B cell (primary cell): ENCODE results near the gene QSOX2. TPM values are rescaled to one million over a fixed set of nuclear protein-coding genes. Genes with fewer than 3 reads are reported as not detected.

Experiments used
- ATAC-seq: fragments of 200-7000 bp; cut with Tn5 transposase; one replicate; pipeline ENCODE4 v1.10.0; 2021; ENCODE audit warnings: low read depth, mild to moderate bottlenecking, moderate number of reproducible peaks, moderate library complexity
- CTCF ChIA-PET: fragments of 350-600 bp; sonication (Branson Sonifier 250); formaldehyde crosslinking; loops from one replicate; lab custom pipeline; 2021; ENCODE audit warnings: antibody characterized with exemption, inconsistent platforms; lab: Charles Lee
- POLR2A ChIA-PET: fragments of 350-600 bp; sonication (Branson Sonifier 250); formaldehyde crosslinking; loops from one replicate; lab custom pipeline; 2021; ENCODE audit warnings: antibody characterized with exemption; lab: Charles Lee
- DNase-seq: peaks from one replicate; pipeline ENCODE4 v3.0.0; 2013
- H2AFZ ChIP-seq: 2 replicates; pipeline ENCODE4 v1.6.1; 2012; ENCODE audit warnings: mild to moderate bottlenecking, low read depth, low read length; ENCODE audit not compliant: insufficient read depth, poor library complexity, severe bottlenecking
- H3K27ac ChIP-seq, 2 donors: 1 replicate in 1 of 2; 2 replicates in 1 of 2; pipeline ENCODE4 v1.5.1; 2012 to 2013; ENCODE audit warnings: low read length in 2 of 2, mild to moderate bottlenecking in 2 of 2, moderate library complexity in 1 of 2
- H3K27me3 ChIP-seq, 4 experiments: fragments of 200-600 bp in 1 of 4; sonication (generic) in 1 of 4; replicated peaks in 1 of 4; 1 replicate in 2 of 4; 2 replicates in 2 of 4; pipeline versions ENCODE4 v1.6.1 to v1.7.0; 2013 to 2016; ENCODE audit warnings: low read length in 3 of 4, mild to moderate bottlenecking in 2 of 4, mixed read lengths in 1 of 4, moderate library complexity in 1 of 4; ENCODE audit not compliant: insufficient read depth in 4 of 4, control insufficient read depth in 3 of 4; ENCODE audit errors: control extremely low read depth in 1 of 4
- H3K36me3 ChIP-seq, 2 experiments: replicated peaks in 1 of 2; 1 replicate in 1 of 2; 2 replicates in 1 of 2; pipeline versions ENCODE4 v1.6.1 to v1.7.1; 2013; ENCODE audit warnings: low read length in 1 of 2; ENCODE audit not compliant: insufficient read depth in 2 of 2, control insufficient read depth in 1 of 2; ENCODE audit errors: control extremely low read depth in 1 of 2, extremely low read depth in 1 of 2
- H3K4me1 ChIP-seq, 2 donors: fragments of 200-600 bp in 1 of 2; sonication (generic) in 1 of 2; 1 replicate in 1 of 2; 2 replicates in 1 of 2; pipeline versions ENCODE4 v1.5.1 to v1.6.1; 2013 to 2017; ENCODE audit warnings: low read length in 2 of 2; ENCODE audit not compliant: control insufficient read depth in 2 of 2, insufficient read depth in 2 of 2
- H3K4me2 ChIP-seq: replicated peaks from 2 replicates; pipeline ENCODE3; 2012; ENCODE audit warnings: mild to moderate bottlenecking, low read depth, low read length; ENCODE audit not compliant: poor library complexity, severe bottlenecking
- H3K4me3 ChIP-seq, 5 experiments: fragments of 200-600 bp in 1 of 5; sonication (generic) in 1 of 5; 1 replicate in 3 of 5; 2 replicates in 2 of 5; pipeline versions ENCODE4 v1.5.1 to v1.7.0; 2011 to 2016; ENCODE audit warnings: low read length in 4 of 5, mild to moderate bottlenecking in 4 of 5, low read depth in 2 of 5, control low read depth in 1 of 5, moderate library complexity in 1 of 5; ENCODE audit not compliant: insufficient read depth in 1 of 5; ENCODE audit errors: control extremely low read depth in 1 of 5, extremely low read depth in 1 of 5
- H3K79me2 ChIP-seq: fragments of 200-600 bp; sonication (generic); one replicate; pipeline ENCODE4 v1.6.0; 2016; ENCODE audit warnings: low read length; ENCODE audit not compliant: control insufficient read depth, insufficient read depth
- H3K9ac ChIP-seq: fragments of 200-600 bp; sonication (generic); 2 replicates; pipeline ENCODE4 v1.6.1; 2017; ENCODE audit warnings: mild to moderate bottlenecking, low read length, moderate library complexity
- H3K9me3 ChIP-seq, 3 donors: one replicate each; pipeline versions ENCODE4 v1.6.1 to v1.7.1; 2013; ENCODE audit warnings: low read length in 2 of 3; ENCODE audit not compliant: control insufficient read depth in 2 of 3, insufficient read depth in 1 of 3; ENCODE audit errors: control extremely low read depth in 1 of 3
- H4K20me1 ChIP-seq: 2 replicates; pipeline ENCODE4 v1.6.0; 2012; ENCODE audit warnings: mild to moderate bottlenecking, low read length; ENCODE audit not compliant: insufficient read depth, control insufficient read depth, poor library complexity, severe bottlenecking
- H3K27ac Mint-ChIP-seq: one replicate; pipeline ENCODE4 v1.8.0; 2021; ENCODE audit warnings: mixed read lengths
- H3K27me3 Mint-ChIP-seq: one replicate; pipeline ENCODE4 v1.8.0; 2021; ENCODE audit warnings: mixed read lengths
- H3K4me1 Mint-ChIP-seq: one replicate; pipeline ENCODE4 v1.8.0; 2021; ENCODE audit warnings: mixed read lengths
- H3K4me3 Mint-ChIP-seq: one replicate; pipeline ENCODE4 v1.8.0; 2021; ENCODE audit warnings: mixed read lengths
- H3K9me3 Mint-ChIP-seq: one replicate; pipeline ENCODE4 v1.8.0; 2022; ENCODE audit warnings: mixed read lengths; ENCODE audit not compliant: insufficient read depth
- EZH2 ChIP-seq: IDR thresholded peaks from 2 replicates; pipeline ENCODE4 v1.6.1; 2012; ENCODE audit warnings: borderline replicate concordance, low read depth, mild to moderate bottlenecking, moderate library complexity, low read length; ENCODE audit not compliant: insufficient read depth, poor library complexity, severe bottlenecking
- WGBS: methylation state at CpG from one replicate; pipeline ENCODE4 v1.1.5; 2013; ENCODE audit warnings: missing lambda C conversion rate; ENCODE audit not compliant: insufficient coverage; 5-methylcytosine and 5-hydroxymethylcytosine counted together
- intact Hi-C: fragments of 100-400 bp; cut with micrococcal nuclease; formaldehyde crosslinking; loops from one replicate; pipeline ENCODE4 v1.10.0; 2022
- polyA plus RNA-seq: library from polyadenylated mRNA; depleted of rRNA; stranded (reverse); fragments of >200 nt; gene quantifications from 2 replicates; pipeline ENCODE4 v1.2.3, GENCODE V29; 2012
- total RNA-seq, 2 donors: library from RNA; stranded (reverse); fragments of 120-200 nt in 1 of 2; gene quantifications; 1 replicate in 1 of 2; 2 replicates in 1 of 2; pipeline versions ENCODE4 v1.2.3 to v1.2.4, GENCODE V29; 2013 to 2022
- TF ChIP-seq, protein P1 (sequence below): fragments of 200-600 bp; IDR thresholded peaks from one replicate; pipeline ENCODE4 v1.8.0; 2022; ENCODE audit warnings: antibody characterized with exemption, mild to moderate bottlenecking

The QSOX2 gene
- total and polyA plus RNA-seq, 2 donors (not counting 1 experiment from before 2014, with no cell fraction given) = 62.9 to 139 TPM

GRCh38 chr9:136216541-136217244 is 28.9 kb downstream of the QSOX2 start:
- no peak overlapping the region for H3K4me3 Mint-ChIP-seq
- H3K9me3 Mint-ChIP-seq = no peaks in the 10 kb centered on the region
- ChIA-PET POLR2A (interaction anchor here (0.8 kb wide), 1 partner anchor 8 kb away, joined by 3 read pairs; no protein-coding TSS in a partner anchor), CTCF (interaction anchor here (0.9 to 1.8 kb wide), 4 partner anchors 10 to 47 kb away, joined by 3 to 7 read pairs (median 5); no protein-coding TSS in a partner anchor)
- Histone ChIP-seq H3K9me3 (peaks cover 0 to 3% (median 0%) of the 10 kb centered on the region in 3 donors), H3K4me1 (no peaks in the 10 kb centered on the region), H2AFZ (no peak overlapping the region), H4K20me1 (peaks cover 96% of the 10 kb centered on the region), H3K4me3 (no peak overlapping the region), H3K27ac (no peak overlapping the region), H3K9ac (no peak overlapping the region), H3K36me3 (peaks cover 2 to 97% of the 10 kb centered on the region in 2 experiments), H3K79me2 (peaks cover 63% of the 10 kb centered on the region), H3K27me3 (no peaks in the 10 kb centered on the region), H3K4me2 (no peak overlapping the region)
- no peak for TF ChIP-seq EZH2
- TF ChIP-seq, protein P1, sequence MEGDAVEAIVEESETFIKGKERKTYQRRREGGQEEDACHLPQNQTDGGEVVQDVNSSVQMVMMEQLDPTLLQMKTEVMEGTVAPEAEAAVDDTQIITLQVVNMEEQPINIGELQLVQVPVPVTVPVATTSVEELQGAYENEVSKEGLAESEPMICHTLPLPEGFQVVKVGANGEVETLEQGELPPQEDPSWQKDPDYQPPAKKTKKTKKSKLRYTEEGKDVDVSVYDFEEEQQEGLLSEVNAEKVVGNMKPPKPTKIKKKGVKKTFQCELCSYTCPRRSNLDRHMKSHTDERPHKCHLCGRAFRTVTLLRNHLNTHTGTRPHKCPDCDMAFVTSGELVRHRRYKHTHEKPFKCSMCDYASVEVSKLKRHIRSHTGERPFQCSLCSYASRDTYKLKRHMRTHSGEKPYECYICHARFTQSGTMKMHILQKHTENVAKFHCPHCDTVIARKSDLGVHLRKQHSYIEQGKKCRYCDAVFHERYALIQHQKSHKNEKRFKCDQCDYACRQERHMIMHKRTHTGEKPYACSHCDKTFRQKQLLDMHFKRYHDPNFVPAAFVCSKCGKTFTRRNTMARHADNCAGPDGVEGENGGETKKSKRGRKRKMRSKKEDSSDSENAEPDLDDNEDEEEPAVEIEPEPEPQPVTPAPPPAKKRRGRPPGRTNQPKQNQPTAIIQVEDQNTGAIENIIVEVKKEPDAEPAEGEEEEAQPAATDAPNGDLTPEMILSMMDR = no peak
- H3K4me1 Mint-ChIP-seq = peaks cover 24% of the 10 kb centered on the region
- intact Hi-C loops = no loop called here
- DNase-seq (no peak), ATAC-seq (no peak)
- no peaks in the 10 kb centered on the region for H3K27me3 Mint-ChIP-seq
- 97% methylated on average over 36 of the region's 37 CpGs for WGBS
- no peak overlapping the region for H3K27ac Mint-ChIP-seq

- H2AFZ ChIP-seq = no peak overlapping the region
- no peaks in the 10 kb centered on the region for H3K4me1 ChIP-seq
- peaks cover 96% of the 10 kb centered on the region for H4K20me1 ChIP-seq
- Mint-ChIP-seq H3K4me3 (no peak overlapping the region), H3K27me3 (no peaks in the 10 kb centered on the region), H3K9me3 (no peaks in the 10 kb centered on the region), H3K27ac (no peak overlapping the region), H3K4me1 (peaks cover 15% of the 10 kb centered on the region)
- POLR2A ChIA-PET = interaction anchor here (0.7 to 1.0 kb wide), 3 partner anchors 10 to 44 kb away, joined by 3 to 8 read pairs (median 6); no protein-coding TSS in a partner anchor
- DNase-seq (no peak), ATAC-seq (no peak)
- TF ChIP-seq, protein P1 = no peak
- no peak for TF ChIP-seq EZH2
- H3K4me2 ChIP-seq = no peak overlapping the region
- peaks cover 33% of the 10 kb centered on the region for H3K79me2 ChIP-seq
- no peak overlapping the region for H3K27ac ChIP-seq
- no peak overlapping the region for H3K4me3 ChIP-seq
- H3K9ac ChIP-seq = no peak overlapping the region
- no peaks in the 10 kb centered on the region for H3K27me3 ChIP-seq
- 94% methylated on average over 4 of the region's 9 CpGs for WGBS
- intact Hi-C loops = no loop called here
- H3K36me3 ChIP-seq = peaks cover 2 to 95% of the 10 kb centered on the region in 2 experiments
- CTCF ChIA-PET = no interaction called here
- peaks cover 0 to 3% (median 0%) of the 10 kb centered on the region in 3 donors for H3K9me3 ChIP-seq
These were observed 31.9 kb downstream of the QSOX2 start for GRCh38 chr9:136213733-136214132.
